Subcutaneous abdominal adipose tissue (tissue), 5 donors: ENCODE measurements around the gene BRD8.

Experiments used
- H3K27ac ChIP-seq: one replicate; pipeline ENCODE4 v1.7.0; 2013; ENCODE audit warnings: low read depth, mild to moderate bottlenecking, inconsistent platforms, low read length, moderate library complexity
- H3K27me3 ChIP-seq, 5 donors: one replicate each; pipeline ENCODE4 v1.7.0; 2013; ENCODE audit warnings: low read length in 5 of 5, inconsistent platforms in 1 of 5; ENCODE audit not compliant: control insufficient read depth in 5 of 5, insufficient read depth in 4 of 5
- H3K36me3 ChIP-seq, 5 donors: one replicate each; pipeline ENCODE4 v1.7.0; 2013; ENCODE audit warnings: low read length in 5 of 5; ENCODE audit not compliant: control insufficient read depth in 5 of 5, insufficient read depth in 5 of 5
- H3K4me1 ChIP-seq, 5 donors: one replicate each; pipeline ENCODE4 v1.7.0; 2013; ENCODE audit warnings: low read length in 5 of 5, mild to moderate bottlenecking in 3 of 5, moderate library complexity in 1 of 5; ENCODE audit not compliant: control insufficient read depth in 5 of 5, insufficient read depth in 5 of 5
- H3K4me3 ChIP-seq, 5 donors: one replicate each; pipeline ENCODE4 v1.7.0; 2013; ENCODE audit warnings: low read length in 5 of 5, low read depth in 1 of 5
- H3K9ac ChIP-seq, 5 donors: one replicate each; pipeline ENCODE4 v1.7.0; 2013; ENCODE audit warnings: low read length in 5 of 5, mild to moderate bottlenecking in 4 of 5, moderate library complexity in 3 of 5
- H3K9me3 ChIP-seq, 5 donors: one replicate each; pipeline ENCODE4 v1.7.0; 2013; ENCODE audit warnings: low read length in 5 of 5; ENCODE audit not compliant: control insufficient read depth in 5 of 5
- donor health status: healthy.
- donor health status: healthy.
- donor health status: healthy.
- donor health status: healthy.
- donor health status: healthy.

Gene BRD8

GRCh38 chr5:138107213-138107612, 71.2 kb downstream of the BRD8 start:
- H3K4me3 ChIP-seq = no peak overlapping the region
- no peaks in the 10 kb centered on the region for H3K4me1 ChIP-seq
- no peak overlapping the region for H3K9ac ChIP-seq
- H3K36me3 ChIP-seq = no peaks in the 10 kb centered on the region
- H3K27me3 ChIP-seq = peaks cover 0 to 8% (median 3%) of the 10 kb centered on the region in 5 donors
- H3K9me3 ChIP-seq = no peaks in the 10 kb centered on the region
- no peak overlapping the region for H3K27ac ChIP-seq

- H3K4me3 ChIP-seq = no peak overlapping the region
- no peaks in the 10 kb centered on the region for H3K9me3 ChIP-seq
- no peak overlapping the region for H3K27ac ChIP-seq
- no peaks in the 10 kb centered on the region for H3K36me3 ChIP-seq
- no peaks in the 10 kb centered on the region for H3K4me1 ChIP-seq
- no peak overlapping the region for H3K9ac ChIP-seq
- H3K27me3 ChIP-seq = peaks cover 0 to 7% (median 3%) of the 10 kb centered on the region in 5 donors
Observed at GRCh38 chr5:138105709-138106108, 72.7 kb downstream of the BRD8 start.

- H3K27me3 ChIP-seq = peaks cover 0 to 8% (median 0%) of the 10 kb centered on the region in 5 donors
- H3K9me3 ChIP-seq = no peaks in the 10 kb centered on the region
- H3K36me3 ChIP-seq = no peaks in the 10 kb centered on the region
- no peak overlapping the region for H3K9ac ChIP-seq
- no peaks in the 10 kb centered on the region for H3K4me1 ChIP-seq
- H3K27ac ChIP-seq = no peak overlapping the region
- no peak overlapping the region for H3K4me3 ChIP-seq
Observed at GRCh38 chr5:138103319-138103637, 75.2 kb downstream of the BRD8 start.

GRCh38 chr5:138102454-138103318, 75.7 kb downstream of the BRD8 start:
- H3K4me3 ChIP-seq = no peak overlapping the region
- H3K9ac ChIP-seq = no peak overlapping the region
- no peaks in the 10 kb centered on the region for H3K36me3 ChIP-seq
- H3K27ac ChIP-seq = no peak overlapping the region
- no peaks in the 10 kb centered on the region for H3K4me1 ChIP-seq
- no peaks in the 10 kb centered on the region for H3K9me3 ChIP-seq
- peaks cover 0 to 8% (median 0%) of the 10 kb centered on the region in 5 donors for H3K27me3 ChIP-seq

- H3K9me3 ChIP-seq = no peaks in the 10 kb centered on the region
- no peak overlapping the region for H3K27ac ChIP-seq
- H3K36me3 ChIP-seq = no peaks in the 10 kb centered on the region
- H3K4me3 ChIP-seq = no peak overlapping the region
- no peaks in the 10 kb centered on the region for H3K4me1 ChIP-seq
- peaks cover 0 to 7% (median 0%) of the 10 kb centered on the region in 5 donors for H3K27me3 ChIP-seq
- no peak overlapping the region for H3K9ac ChIP-seq
Observed at GRCh38 chr5:138096997-138097828, 81.2 kb downstream of the BRD8 start.

GRCh38 chr5:138096363-138096762, 82.1 kb downstream of the BRD8 start:
- Histone ChIP-seq H3K4me3 (no peak overlapping the region), H3K4me1 (no peaks in the 10 kb centered on the region), H3K36me3 (no peaks in the 10 kb centered on the region), H3K9me3 (no peaks in the 10 kb centered on the region), H3K27me3 (peaks cover 0 to 7% (median 0%) of the 10 kb centered on the region in 5 donors), H3K27ac (no peak overlapping the region), H3K9ac (no peak overlapping the region)

- H3K9ac ChIP-seq = no peak overlapping the region
- H3K9me3 ChIP-seq = no peaks in the 10 kb centered on the region
Observed at GRCh38 chr5:138095100-138095907, 83.1 kb downstream of the BRD8 start.

GRCh38 chr5:138093036-138093435, 85.4 kb downstream of the BRD8 start:
- H3K4me3 ChIP-seq = no peak overlapping the region
- H3K27ac ChIP-seq = no peak overlapping the region
- H3K4me1 ChIP-seq = no peaks in the 10 kb centered on the region
- H3K27me3 ChIP-seq = peaks cover 0 to 7% (median 4%) of the 10 kb centered on the region in 5 donors
- H3K9me3 ChIP-seq = no peaks in the 10 kb centered on the region
- no peak overlapping the region for H3K9ac ChIP-seq
- no peaks in the 10 kb centered on the region for H3K36me3 ChIP-seq

More at GRCh38 chr5:138095100-138095907, 83.1 kb downstream of the BRD8 start:
- Histone ChIP-seq H3K27ac (no peak overlapping the region), H3K36me3 (no peaks in the 10 kb centered on the region), H3K4me3 (no peak overlapping the region), H3K4me1 (no peaks in the 10 kb centered on the region), H3K27me3 (peaks cover 0 to 7% (median 4%) of the 10 kb centered on the region in 5 donors)

GRCh38 chr5:138092301-138092700, 86.1 kb downstream of the BRD8 start:
- H3K9me3 ChIP-seq = no peaks in the 10 kb centered on the region
- no peaks in the 10 kb centered on the region for H3K4me1 ChIP-seq
- H3K9ac ChIP-seq = no peak overlapping the region
- peaks cover 0 to 7% (median 4%) of the 10 kb centered on the region in 5 donors for H3K27me3 ChIP-seq
- H3K4me3 ChIP-seq = no peak overlapping the region
- H3K27ac ChIP-seq = no peak overlapping the region
- no peaks in the 10 kb centered on the region for H3K36me3 ChIP-seq
